GM23338 (cell line): ENCODE measurements around the gene FLT3. TPM values are rescaled to one million over a fixed set of nuclear protein-coding genes. Genes with fewer than 3 reads are reported as not detected.

Experiments used
- ATAC-seq: fragments of 200-7000 bp; cut with Tn5 transposase; 3 replicates; pipeline ENCODE4 v1.9.1; 2020
- DNase-seq: peaks from one replicate; pipeline ENCODE4 v3.0.0-alpha.2; 2015; ENCODE audit warnings: low spot score
- H2AFZ ChIP-seq: fragments of 200-600 bp; sonication (generic); 2 replicates; pipeline ENCODE4 v1.8.0; 2016; ENCODE audit warnings: antibody characterized with exemption, mild to moderate bottlenecking, moderate library complexity
- H3F3A ChIP-seq: fragments of 200-600 bp; sonication (generic); replicated peaks from 2 replicates; pipeline ENCODE4 v1.8.0; 2017; ENCODE audit warnings: antibody characterized with exemption, mixed run types, low read depth
- H3K27ac ChIP-seq: fragments of 200-600 bp; sonication (generic); 2 replicates; pipeline ENCODE4 v1.6.1; 2016; ENCODE audit warnings: low read depth
- H3K27me3 ChIP-seq: fragments of 200-600 bp; sonication (generic); 2 replicates; pipeline ENCODE4 v1.8.0; 2016; ENCODE audit warnings: mild to moderate bottlenecking, mixed run types, moderate library complexity; ENCODE audit not compliant: insufficient read depth
- H3K36me3 ChIP-seq: fragments of 200-600 bp; sonication (generic); 2 replicates; pipeline ENCODE4 v1.8.0; 2016; ENCODE audit warnings: mild to moderate bottlenecking; ENCODE audit not compliant: insufficient read depth
- H3K4me1 ChIP-seq: fragments of 200-600 bp; sonication (generic); 2 replicates; pipeline ENCODE4 v1.8.0; 2016; ENCODE audit warnings: mild to moderate bottlenecking, moderate library complexity; ENCODE audit not compliant: insufficient read depth
- H3K4me2 ChIP-seq: fragments of 200-600 bp; sonication (generic); 2 replicates; pipeline ENCODE4 v1.7.1; 2017; ENCODE audit warnings: mixed run types
- H3K4me3 ChIP-seq: fragments of 200-600 bp; sonication (generic); 2 replicates; pipeline ENCODE4 v1.6.1; 2016; ENCODE audit warnings: mixed run types
- H3K79me2 ChIP-seq: fragments of 200-600 bp; sonication (generic); replicated peaks from 2 replicates; pipeline ENCODE4 v1.8.0; 2017; ENCODE audit warnings: mild to moderate bottlenecking; ENCODE audit not compliant: insufficient read depth
- H3K9me2 ChIP-seq: fragments of 200-600 bp; sonication (generic); 2 replicates; pipeline ENCODE4 v1.8.0; 2017; ENCODE audit not compliant: insufficient read depth
- H4K20me1 ChIP-seq: fragments of 200-600 bp; sonication (generic); replicated peaks from 2 replicates; pipeline ENCODE4 v1.8.0; 2017; ENCODE audit warnings: mild to moderate bottlenecking; ENCODE audit not compliant: insufficient read depth
- H3K27ac Mint-ChIP-seq: 2 replicates; pipeline ENCODE4 v1.8.0; 2020; ENCODE audit warnings: inconsistent platforms, mild to moderate bottlenecking, moderate library complexity, mixed read lengths
- H3K27me3 Mint-ChIP-seq: 3 replicates; pipeline ENCODE4 v1.8.0; 2022; ENCODE audit warnings: low read depth, mild to moderate bottlenecking, moderate library complexity, mixed read lengths, inconsistent platforms; ENCODE audit not compliant: insufficient read depth, poor library complexity
- H3K36me3 Mint-ChIP-seq: 3 replicates; pipeline ENCODE4 v1.8.0; 2021; ENCODE audit warnings: low read depth, mild to moderate bottlenecking, inconsistent platforms, moderate library complexity, mixed read lengths
- H3K4me1 Mint-ChIP-seq: 3 replicates; pipeline ENCODE4 v1.8.0; 2020; ENCODE audit warnings: mild to moderate bottlenecking, inconsistent platforms, mixed read lengths
- H3K4me3 Mint-ChIP-seq: 3 replicates; pipeline ENCODE4 v1.8.0; 2021; ENCODE audit warnings: moderate library complexity, mild to moderate bottlenecking, inconsistent platforms, mixed read lengths
- H3K9me3 Mint-ChIP-seq: 3 replicates; pipeline ENCODE4 v1.8.0; 2020; ENCODE audit warnings: moderate library complexity, mild to moderate bottlenecking, inconsistent platforms, mixed read lengths
- CREB1 ChIP-seq: fragments of 250-450 bp; sonication (Bioruptor Pico); IDR thresholded peaks from 2 replicates; pipeline ENCODE4 v1.5.0; 2020; ENCODE audit warnings: low read depth, mild to moderate bottlenecking, moderate library complexity
- EZH2 ChIP-seq: fragments of 200-600 bp; sonication (generic); IDR thresholded peaks from one replicate; pipeline ENCODE4 v1.8.0; 2017; ENCODE audit warnings: antibody characterized with exemption, mild to moderate bottlenecking, low read depth; ENCODE audit not compliant: unreplicated experiment
- EZH2phosphoT487 ChIP-seq: fragments of 200-600 bp; sonication (generic); IDR thresholded peaks from one replicate; pipeline ENCODE4 v1.8.1; 2018; ENCODE audit warnings: antibody characterized with exemption; ENCODE audit not compliant: unreplicated experiment
- NANOG ChIP-seq: IDR thresholded peaks from 2 replicates; pipeline ENCODE4 v1.6.1; 2016; ENCODE audit warnings: antibody characterized with exemption, borderline replicate concordance
- POLR2AphosphoS5 ChIP-seq: IDR thresholded peaks from 2 replicates; pipeline ENCODE4 v1.6.1; 2016; ENCODE audit warnings: antibody characterized with exemption, low read depth
- ZNF462 ChIP-seq: fragments of 250-450 bp; sonication (Bioruptor Pico); IDR thresholded peaks from 2 replicates; pipeline ENCODE4 v1.5.0; 2020; ENCODE audit warnings: mild to moderate bottlenecking, moderate library complexity
- polyA plus RNA-seq: library from polyadenylated mRNA; unstranded; fragments of >200 nt; fragmentation: Nextera tagmentation; extraction: Ambion mirVana; gene quantifications from 2 replicates; pipeline ENCODE4 v1.2.1, GENCODE V29; 2016
- total RNA-seq: library from RNA; depleted of rRNA; stranded (reverse); fragments of >200 nt; shearing (Covaris generic); gene quantifications from 2 replicates; pipeline ENCODE4 v1.2.3, GENCODE V29; 2014
- TF ChIP-seq, protein P1 (sequence below): IDR thresholded peaks from 2 replicates; pipeline ENCODE4 v1.6.1; 2016; ENCODE audit warnings: antibody characterized with exemption

The FLT3 gene
- total and polyA plus RNA-seq, 2 experiments from 2014 or later, result 0.17 to 0.44 TPM

DNA sequence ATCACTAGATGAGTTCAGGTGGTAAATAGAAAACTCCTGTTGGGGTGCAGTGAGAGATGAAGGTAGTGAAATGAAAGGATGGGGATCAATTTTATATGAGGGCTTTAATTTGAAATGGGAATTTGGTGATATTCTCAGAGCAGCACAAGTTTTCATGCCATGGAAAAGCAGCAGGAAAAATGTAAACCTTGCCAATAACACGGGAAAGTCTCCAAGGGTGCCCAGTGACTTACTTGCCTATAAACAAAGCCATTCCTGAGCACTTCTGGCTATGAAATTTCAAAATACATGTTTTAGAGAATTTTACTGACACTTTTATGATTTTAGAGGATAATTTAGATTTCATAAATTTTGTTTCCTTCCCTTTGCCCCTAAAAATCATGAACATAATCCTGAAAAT, 16.4 kb upstream of the FLT3 start (continued):
- TF ChIP-seq ZNF462 (CRISPR knock-in tag), result no peak
- no peak for TF ChIP-seq EZH2
- no peak for TF ChIP-seq EZH2phosphoT487
- no peak for TF ChIP-seq POLR2AphosphoS5
- TF ChIP-seq CREB1 (CRISPR knock-in tag), result no peak

DNA sequence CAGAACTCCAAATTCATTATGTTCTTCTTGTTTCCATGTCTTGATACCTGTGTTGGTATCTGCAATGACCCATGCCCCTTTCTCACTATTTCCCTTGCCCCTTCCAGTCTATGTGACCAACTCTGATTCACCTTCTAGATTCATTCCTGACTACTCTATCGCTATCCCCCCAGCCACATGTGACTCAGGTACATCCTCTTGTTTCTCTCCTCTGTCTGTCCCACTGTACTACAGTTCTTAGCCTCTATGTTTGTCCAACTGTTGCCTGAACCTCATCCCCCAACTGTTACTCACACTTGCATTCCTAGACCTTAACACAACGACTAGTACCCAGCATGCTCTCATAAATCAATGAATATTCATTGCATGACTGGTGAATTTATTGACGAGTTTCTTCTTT, 10.0 kb upstream of the FLT3 start:
- no peaks in the 10 kb centered on the region for H3K79me2 ChIP-seq
- H2AFZ ChIP-seq, result 0 out of 2 replicates have a peak overlapping the region, but pooled peaks have one; percentile 38
- TF ChIP-seq, protein P1, sequence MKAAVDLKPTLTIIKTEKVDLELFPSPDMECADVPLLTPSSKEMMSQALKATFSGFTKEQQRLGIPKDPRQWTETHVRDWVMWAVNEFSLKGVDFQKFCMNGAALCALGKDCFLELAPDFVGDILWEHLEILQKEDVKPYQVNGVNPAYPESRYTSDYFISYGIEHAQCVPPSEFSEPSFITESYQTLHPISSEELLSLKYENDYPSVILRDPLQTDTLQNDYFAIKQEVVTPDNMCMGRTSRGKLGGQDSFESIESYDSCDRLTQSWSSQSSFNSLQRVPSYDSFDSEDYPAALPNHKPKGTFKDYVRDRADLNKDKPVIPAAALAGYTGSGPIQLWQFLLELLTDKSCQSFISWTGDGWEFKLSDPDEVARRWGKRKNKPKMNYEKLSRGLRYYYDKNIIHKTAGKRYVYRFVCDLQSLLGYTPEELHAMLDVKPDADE, result no peak
- TF ChIP-seq EZH2, result no peak
- no peak for TF ChIP-seq NANOG
- no peak for DNase-seq
- no peak overlapping the region for H3K27ac Mint-ChIP-seq
- H3F3A ChIP-seq, result no peaks in the 10 kb centered on the region
- no peaks in the 10 kb centered on the region for H3K36me3 ChIP-seq
- H3K4me1 Mint-ChIP-seq, result peaks cover 4% of the 10 kb centered on the region; the same call in 2 of the 3 replicates
- H3K4me3 Mint-ChIP-seq, result no peak overlapping the region
- no peaks in the 10 kb centered on the region for H4K20me1 ChIP-seq
- no peak for ATAC-seq
- no peak overlapping the region for H3K27ac ChIP-seq
- H3K9me3 Mint-ChIP-seq, result no peaks in the 10 kb centered on the region
- no peaks in the 10 kb centered on the region for H3K27me3 ChIP-seq
- H3K9me2 ChIP-seq, result no peaks in the 10 kb centered on the region
- no peak overlapping the region for H3K4me3 ChIP-seq
- H3K4me1 ChIP-seq, result no peaks in the 10 kb centered on the region
- no peak overlapping the region for H3K4me2 ChIP-seq
- no peaks in the 10 kb centered on the region for H3K36me3 Mint-ChIP-seq
- H3K27me3 Mint-ChIP-seq, result no peaks in the 10 kb centered on the region
